Subcutaneous adipose tissue (tissue), 4 donors: ENCODE data around the gene FAM24A. TPM values are rescaled to one million over a fixed set of nuclear protein-coding genes. Genes with fewer than 3 reads are reported as not detected.

Experiments used
- CTCF ChIP-seq: fragments of 450-650 bp; IDR thresholded peaks from one replicate; pipeline ENCODE4 v1.5.1; 2016; ENCODE audit warnings: low read depth, mild to moderate bottlenecking, control low read depth, antibody characterized with exemption, moderate library complexity
- total RNA-seq, 4 donors: library from RNA; depleted of rRNA; stranded (reverse); fragments of >200 nt; gene quantifications; one replicate each; pipeline ENCODE4 v1.1.0, GENCODE V29; 2016

FAM24A gene
- total RNA-seq, 4 donors from 2014 or later: not detected

- TF ChIP-seq CTCF: no peak
Measured at GRCh38 chr10:122877264-122877663, 33.1 kb upstream of the FAM24A start.

GRCh38 chr10:122878799-122879338, 31.5 kb upstream of the FAM24A start:
- TF ChIP-seq CTCF: no peak

- no peak for TF ChIP-seq CTCF
Measured at GRCh38 chr10:122879339-122880273, 30.8 kb upstream of the FAM24A start, which contains the start of gene FAM24B. TSS of gene FAM24B (minus strand) at chr10:122879581. CDS start at chr10:122850515, 29,066 bp downstream.

GRCh38 chr10:122882766-122883165, 27.6 kb upstream of the FAM24A start:
- no peak for TF ChIP-seq CTCF

GRCh38 chr10:122884166-122884565, 26.2 kb upstream of the FAM24A start:
- TF ChIP-seq CTCF: no peak

- TF ChIP-seq CTCF: no peak
Measured at GRCh38 chr10:122894261-122894944, 16.0 kb upstream of the FAM24A start.
